Ishikawa (cell line): ENCODE measurements around the gene CCDC57.

Source experiments
- CEBPB ChIP-seq: IDR thresholded peaks from 2 replicates; pipeline ENCODE4 v1.6.1; 2012
- CREB1 ChIP-seq: IDR thresholded peaks from 2 replicates; pipeline ENCODE4 v1.6.1; 2012; ENCODE audit warnings: low read depth
- EGR1 ChIP-seq: IDR thresholded peaks from 2 replicates; pipeline ENCODE4 v1.6.1; 2012
- EP300 ChIP-seq: IDR thresholded peaks from 2 replicates; pipeline ENCODE4 v1.6.1; 2012; ENCODE audit warnings: borderline replicate concordance
- FOXM1 ChIP-seq: IDR thresholded peaks from 2 replicates; pipeline ENCODE4 v1.6.1; 2012; ENCODE audit warnings: low read depth, borderline replicate concordance
- NFIC ChIP-seq: IDR thresholded peaks from 2 replicates; pipeline ENCODE4 v1.6.1; 2012
- RAD21 ChIP-seq: IDR thresholded peaks from 2 replicates; pipeline ENCODE4 v1.6.1; 2012; ENCODE audit warnings: low read depth
- TAF1 ChIP-seq: IDR thresholded peaks from 2 replicates; pipeline ENCODE4 v1.6.1; 2012; ENCODE audit warnings: low read depth, mild to moderate bottlenecking
- TCF12 ChIP-seq: IDR thresholded peaks from 2 replicates; pipeline ENCODE4 v1.6.1; 2012; ENCODE audit warnings: low read depth
- TEAD4 ChIP-seq: IDR thresholded peaks from 2 replicates; pipeline ENCODE4 v1.6.1; 2012
- YY1 ChIP-seq: IDR thresholded peaks from 2 replicates; pipeline ENCODE4 v1.6.1; 2012; ENCODE audit warnings: low read depth
- ZBTB7A ChIP-seq: IDR thresholded peaks from 2 replicates; pipeline ENCODE4 v1.6.1; 2012; ENCODE audit warnings: low read depth
- TF ChIP-seq, protein P1 (sequence below): IDR thresholded peaks from 2 replicates; pipeline ENCODE4 v1.6.1; 2012; ENCODE audit warnings: low read depth, mild to moderate bottlenecking
- TF ChIP-seq, protein P2 (sequence below): IDR thresholded peaks from 2 replicates; pipeline ENCODE4 v1.6.1; 2012
- TF ChIP-seq, protein P3 (sequence below): IDR thresholded peaks from 2 replicates; pipeline ENCODE4 v1.6.1; 2012

Gene CCDC57

DNA sequence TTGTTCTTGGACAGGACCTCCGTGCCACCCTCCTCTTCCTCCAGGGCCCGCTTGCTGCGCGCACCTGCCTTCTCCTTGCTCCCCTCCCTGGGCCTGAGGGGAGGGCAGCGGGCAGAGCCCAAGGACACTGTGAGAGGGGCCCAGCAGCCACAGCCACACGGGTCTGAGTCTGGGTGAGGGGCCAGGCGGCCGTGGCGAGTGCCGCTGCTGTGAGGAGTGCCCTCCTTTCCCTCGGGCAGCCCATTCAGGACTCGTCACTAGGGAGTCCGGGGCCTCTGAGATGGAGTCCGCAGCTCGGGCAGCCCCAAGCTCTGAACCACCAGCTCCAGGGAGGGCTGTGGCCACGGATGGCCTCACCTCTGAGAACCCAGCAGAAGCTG lies 152.7 kb downstream of the CCDC57 start:
- TF ChIP-seq RAD21: no peak
- TF ChIP-seq, protein P1, sequence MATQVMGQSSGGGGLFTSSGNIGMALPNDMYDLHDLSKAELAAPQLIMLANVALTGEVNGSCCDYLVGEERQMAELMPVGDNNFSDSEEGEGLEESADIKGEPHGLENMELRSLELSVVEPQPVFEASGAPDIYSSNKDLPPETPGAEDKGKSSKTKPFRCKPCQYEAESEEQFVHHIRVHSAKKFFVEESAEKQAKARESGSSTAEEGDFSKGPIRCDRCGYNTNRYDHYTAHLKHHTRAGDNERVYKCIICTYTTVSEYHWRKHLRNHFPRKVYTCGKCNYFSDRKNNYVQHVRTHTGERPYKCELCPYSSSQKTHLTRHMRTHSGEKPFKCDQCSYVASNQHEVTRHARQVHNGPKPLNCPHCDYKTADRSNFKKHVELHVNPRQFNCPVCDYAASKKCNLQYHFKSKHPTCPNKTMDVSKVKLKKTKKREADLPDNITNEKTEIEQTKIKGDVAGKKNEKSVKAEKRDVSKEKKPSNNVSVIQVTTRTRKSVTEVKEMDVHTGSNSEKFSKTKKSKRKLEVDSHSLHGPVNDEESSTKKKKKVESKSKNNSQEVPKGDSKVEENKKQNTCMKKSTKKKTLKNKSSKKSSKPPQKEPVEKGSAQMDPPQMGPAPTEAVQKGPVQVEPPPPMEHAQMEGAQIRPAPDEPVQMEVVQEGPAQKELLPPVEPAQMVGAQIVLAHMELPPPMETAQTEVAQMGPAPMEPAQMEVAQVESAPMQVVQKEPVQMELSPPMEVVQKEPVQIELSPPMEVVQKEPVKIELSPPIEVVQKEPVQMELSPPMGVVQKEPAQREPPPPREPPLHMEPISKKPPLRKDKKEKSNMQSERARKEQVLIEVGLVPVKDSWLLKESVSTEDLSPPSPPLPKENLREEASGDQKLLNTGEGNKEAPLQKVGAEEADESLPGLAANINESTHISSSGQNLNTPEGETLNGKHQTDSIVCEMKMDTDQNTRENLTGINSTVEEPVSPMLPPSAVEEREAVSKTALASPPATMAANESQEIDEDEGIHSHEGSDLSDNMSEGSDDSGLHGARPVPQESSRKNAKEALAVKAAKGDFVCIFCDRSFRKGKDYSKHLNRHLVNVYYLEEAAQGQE: no peak
- no peak for TF ChIP-seq TCF12
- TF ChIP-seq TEAD4: no peak
- no peak for TF ChIP-seq CEBPB
- TF ChIP-seq, protein P2, sequence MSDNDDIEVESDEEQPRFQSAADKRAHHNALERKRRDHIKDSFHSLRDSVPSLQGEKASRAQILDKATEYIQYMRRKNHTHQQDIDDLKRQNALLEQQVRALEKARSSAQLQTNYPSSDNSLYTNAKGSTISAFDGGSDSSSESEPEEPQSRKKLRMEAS: no peak
- no peak for TF ChIP-seq TAF1
- TF ChIP-seq CREB1: no peak
- TF ChIP-seq FOXM1: no peak
- TF ChIP-seq ZBTB7A: no peak
- TF ChIP-seq NFIC: no peak
- no peak for TF ChIP-seq YY1
- TF ChIP-seq, protein P3, sequence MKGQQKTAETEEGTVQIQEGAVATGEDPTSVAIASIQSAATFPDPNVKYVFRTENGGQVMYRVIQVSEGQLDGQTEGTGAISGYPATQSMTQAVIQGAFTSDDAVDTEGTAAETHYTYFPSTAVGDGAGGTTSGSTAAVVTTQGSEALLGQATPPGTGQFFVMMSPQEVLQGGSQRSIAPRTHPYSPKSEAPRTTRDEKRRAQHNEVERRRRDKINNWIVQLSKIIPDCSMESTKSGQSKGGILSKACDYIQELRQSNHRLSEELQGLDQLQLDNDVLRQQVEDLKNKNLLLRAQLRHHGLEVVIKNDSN: no peak
- TF ChIP-seq EP300: no peak
- TF ChIP-seq EGR1: no peak

DNA sequence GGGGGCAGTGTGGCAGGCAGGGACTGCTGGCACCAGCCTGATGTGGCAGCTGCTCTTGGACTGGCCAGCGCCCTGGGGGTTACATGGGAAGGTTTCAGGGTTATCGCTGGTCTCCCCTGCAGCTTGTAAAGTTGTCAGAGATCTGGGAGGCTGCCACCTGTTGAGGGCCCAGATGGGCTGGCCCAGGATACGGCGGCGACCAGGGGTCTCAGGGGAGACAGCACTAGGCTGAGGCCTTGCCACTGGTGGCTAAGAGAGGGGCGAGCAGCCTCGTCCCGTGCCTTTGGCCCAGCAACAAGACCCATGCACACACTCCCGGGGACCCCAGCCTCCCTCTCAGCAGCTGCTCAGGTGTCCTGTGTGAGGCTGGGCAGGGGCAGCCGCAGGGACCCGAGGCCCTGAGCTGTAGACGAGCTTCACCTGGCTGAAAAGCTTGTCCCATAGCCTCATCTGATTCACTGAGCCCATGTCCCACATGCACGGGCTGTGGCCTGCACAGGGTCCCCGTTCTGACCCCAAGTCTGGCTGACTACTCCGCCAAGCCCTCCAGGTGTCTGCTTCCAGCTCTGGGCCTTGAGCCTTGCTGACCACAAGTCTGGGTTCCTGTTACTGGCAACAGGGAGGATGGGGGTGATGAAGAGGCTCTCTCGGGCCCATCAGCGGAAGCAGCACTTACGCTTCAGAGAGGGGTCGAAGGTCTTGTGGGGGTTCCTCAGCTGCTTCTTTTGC lies 153.2 kb downstream of the CCDC57 start:
- TF ChIP-seq CEBPB: no peak
- no peak for TF ChIP-seq TEAD4
- TF ChIP-seq, protein P2: no peak
- TF ChIP-seq EP300: no peak
- TF ChIP-seq RAD21: no peak
- TF ChIP-seq, protein P3: no peak

DNA sequence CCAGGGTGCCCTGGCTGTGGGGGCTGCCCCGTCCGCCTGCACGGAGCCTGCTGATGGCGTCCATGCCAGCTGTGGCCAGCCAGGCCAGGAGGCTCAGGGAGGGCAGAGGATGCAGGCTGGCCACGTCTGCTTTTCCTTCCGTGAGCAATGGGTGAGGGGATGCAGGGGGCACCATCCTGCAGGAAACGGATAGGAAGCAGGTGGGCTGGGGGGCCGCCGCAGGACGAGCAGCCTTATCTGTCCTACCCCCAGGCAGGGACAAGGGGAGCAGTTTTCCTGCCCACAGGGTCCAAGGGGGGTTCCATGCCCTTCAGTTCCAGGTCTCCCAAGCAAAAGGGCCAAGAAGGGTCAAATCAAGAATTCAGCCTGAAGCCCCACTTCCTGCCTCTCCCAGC lies 153.8 kb downstream of the CCDC57 start:
- TF ChIP-seq, protein P2: no peak

DNA sequence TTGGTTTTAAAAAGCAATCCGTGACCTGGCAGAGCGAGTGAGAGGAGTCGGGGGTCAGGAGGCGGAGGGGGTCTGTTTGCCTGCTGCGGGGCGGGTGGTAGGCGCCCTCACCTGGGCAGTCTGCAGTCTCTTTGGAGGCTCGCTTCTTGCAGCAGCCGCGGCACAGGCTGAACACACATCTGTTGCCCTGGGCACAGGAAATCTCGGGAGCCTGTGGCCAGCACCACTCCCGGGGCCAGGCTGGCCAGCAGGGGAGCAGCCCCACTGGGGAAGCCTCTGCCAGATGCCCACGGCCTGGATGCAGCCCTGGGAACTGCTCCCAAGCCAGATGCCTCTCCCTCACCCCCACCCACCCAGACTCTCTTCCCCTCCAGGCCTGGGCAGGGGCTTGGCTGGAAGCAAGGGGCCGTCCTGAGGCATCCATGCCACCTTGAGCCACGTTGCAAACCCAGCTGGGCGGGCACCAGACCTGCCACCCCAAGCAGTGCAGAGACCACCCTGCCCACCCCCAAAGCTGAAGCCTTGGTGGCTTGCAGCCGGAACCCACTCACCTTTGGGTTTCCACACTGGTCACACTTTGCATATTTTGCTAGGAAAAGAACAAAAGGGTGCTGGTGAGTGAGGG lies 154.3 kb downstream of the CCDC57 start:
- no peak for TF ChIP-seq EP300
- TF ChIP-seq, protein P3: no peak

DNA sequence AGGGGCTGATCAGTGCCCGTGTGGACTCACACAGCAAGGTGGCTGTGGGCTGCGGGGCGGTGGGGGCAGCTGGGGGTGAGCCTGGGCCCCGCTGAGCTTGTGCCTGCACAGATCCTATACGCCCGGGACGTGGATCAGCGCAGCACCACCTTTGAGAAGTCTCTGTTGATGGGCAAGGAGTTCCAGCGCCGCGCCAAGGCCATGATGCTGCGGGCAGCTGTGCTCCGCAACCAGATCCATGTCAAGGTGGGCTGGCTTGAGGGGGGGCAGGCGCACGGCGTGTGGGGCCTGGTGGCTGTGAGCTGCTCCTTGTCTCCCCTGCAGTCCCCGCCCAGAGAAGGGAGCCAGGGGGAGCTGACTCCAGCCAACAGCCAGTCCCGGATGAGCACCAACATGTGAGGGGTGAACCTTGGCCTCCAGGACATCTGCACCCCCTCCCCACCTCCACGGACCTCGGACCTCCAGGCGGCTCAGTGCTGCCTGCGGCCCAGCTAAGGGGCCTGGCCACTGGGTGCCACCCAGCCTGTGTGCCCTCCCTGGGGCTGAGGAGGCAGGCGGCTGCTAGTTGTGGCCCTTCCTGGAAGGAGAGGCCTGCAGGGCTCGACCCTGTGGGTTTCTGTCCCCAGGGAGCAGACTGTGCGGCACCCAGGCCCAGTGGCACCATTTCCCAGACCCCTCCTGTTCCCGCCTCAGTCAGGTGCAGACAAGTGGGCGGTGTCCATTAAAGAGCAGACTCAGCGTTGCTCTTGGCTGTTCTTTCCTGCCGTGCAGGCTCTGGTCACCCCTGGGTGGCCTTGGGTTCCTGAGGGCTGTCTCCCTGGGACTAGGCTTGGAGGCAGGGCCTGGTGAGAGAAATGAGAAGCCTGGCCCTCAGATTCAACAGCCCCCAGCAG lies 155.7 kb downstream of the CCDC57 start:
- no peak for TF ChIP-seq ZBTB7A
- TF ChIP-seq NFIC: no peak
- no peak for TF ChIP-seq EGR1
- no peak for TF ChIP-seq TEAD4
- TF ChIP-seq EP300: no peak
- TF ChIP-seq, protein P3: no peak
- no peak for TF ChIP-seq CREB1
- TF ChIP-seq, protein P2: no peak
- TF ChIP-seq CEBPB: no peak
- no peak for TF ChIP-seq YY1
- TF ChIP-seq TAF1: no peak
- TF ChIP-seq, protein P1: no peak
- no peak for TF ChIP-seq RAD21
- no peak for TF ChIP-seq TCF12
- no peak for TF ChIP-seq FOXM1
